GM18498 (cell line): ENCODE results near the gene ORC5.
"Not testable (repeated sequence)": the region's sequence is repeated elsewhere in the genome, so short reads cannot be mapped to it uniquely, and the experiment has no call there.

ENCODE experiments used
- ATAC-seq: cut with Tn5 transposase; IDR thresholded peaks from one replicate; pipeline ENCODE4 v1.9.1; 2021; ENCODE audit warnings: mild to moderate bottlenecking, moderate library complexity; ENCODE audit not compliant: unreplicated experiment

The ORC5 gene

DNA sequence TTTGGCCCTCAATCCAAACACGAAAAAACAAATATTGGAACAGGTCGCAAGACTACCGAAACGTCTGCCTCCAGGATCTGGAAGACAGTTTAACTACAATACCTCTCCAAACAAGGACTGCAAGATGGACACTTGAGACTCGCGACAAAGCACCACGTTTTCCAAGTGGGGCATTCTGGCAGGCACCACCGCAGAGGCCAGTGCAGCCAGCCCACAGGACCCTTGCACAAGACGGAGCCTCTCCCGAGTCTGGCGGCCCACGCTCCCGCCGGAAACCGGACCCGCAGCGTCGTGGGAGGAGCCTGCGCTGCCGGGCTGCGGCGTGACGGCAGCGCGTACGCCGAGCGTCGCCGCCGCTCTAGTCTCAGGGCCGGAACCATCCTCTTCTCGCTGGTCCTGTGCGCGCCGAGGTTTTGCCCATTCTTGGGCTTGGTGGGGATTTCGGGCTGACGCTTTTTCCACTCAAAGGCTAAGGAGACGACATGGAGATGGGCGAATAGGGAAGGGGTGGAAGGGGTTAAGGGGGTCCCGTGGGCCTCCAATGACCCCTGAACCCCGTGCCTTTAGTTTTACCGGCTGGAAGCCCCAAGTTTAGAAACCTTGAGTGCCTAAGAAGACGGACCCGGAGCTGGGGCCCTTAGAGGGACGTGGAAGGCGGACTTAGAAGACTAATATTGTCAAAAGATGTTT, at the start of gene ORC5:
Gene ORC5, minus strand, starts transcription at position 283 of the 690 bp plus-strand sequence. Its CDS starts 109 bp downstream, at position 174.
- ATAC-seq: peak; percentile 100

DNA sequence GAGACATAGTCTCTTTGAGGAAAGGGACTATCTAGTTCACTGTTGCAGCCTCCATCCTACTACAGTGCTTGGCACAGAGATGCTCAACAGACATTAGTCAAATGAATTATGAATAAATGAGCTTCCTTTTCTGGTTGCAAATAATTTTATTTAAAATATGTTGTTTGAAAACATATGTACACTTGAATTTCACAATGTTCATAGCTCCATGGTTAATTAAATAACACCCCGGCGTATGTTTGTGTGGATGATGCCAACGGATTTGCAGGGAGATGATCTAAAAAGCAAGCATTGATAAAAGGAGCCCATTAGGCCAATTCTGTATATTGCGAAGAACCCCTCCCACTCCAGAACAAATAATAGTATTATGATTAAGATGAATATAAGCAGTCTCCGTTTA, 47.8 kb upstream of the ORC5 start:
- no peak for ATAC-seq

DNA sequence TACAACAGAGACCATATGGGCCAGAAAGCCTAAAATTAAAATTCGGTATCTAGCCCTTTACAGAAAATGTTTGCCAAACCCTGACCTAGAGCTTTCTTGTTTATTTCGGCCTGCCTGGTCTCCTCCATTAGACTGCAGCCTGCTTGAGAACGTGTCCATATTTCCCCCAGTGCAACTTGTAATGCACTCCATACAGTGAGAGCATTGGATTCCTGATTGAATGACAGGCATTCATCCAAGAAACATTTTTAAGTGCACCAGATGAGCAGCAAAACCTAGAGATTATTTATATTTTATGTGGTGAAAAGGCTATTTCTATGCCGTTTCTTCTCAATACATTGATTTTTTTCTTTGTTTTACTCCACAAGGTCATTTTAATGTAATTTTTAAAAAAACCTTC, 47.4 kb upstream of the ORC5 start:
- no peak for ATAC-seq

DNA sequence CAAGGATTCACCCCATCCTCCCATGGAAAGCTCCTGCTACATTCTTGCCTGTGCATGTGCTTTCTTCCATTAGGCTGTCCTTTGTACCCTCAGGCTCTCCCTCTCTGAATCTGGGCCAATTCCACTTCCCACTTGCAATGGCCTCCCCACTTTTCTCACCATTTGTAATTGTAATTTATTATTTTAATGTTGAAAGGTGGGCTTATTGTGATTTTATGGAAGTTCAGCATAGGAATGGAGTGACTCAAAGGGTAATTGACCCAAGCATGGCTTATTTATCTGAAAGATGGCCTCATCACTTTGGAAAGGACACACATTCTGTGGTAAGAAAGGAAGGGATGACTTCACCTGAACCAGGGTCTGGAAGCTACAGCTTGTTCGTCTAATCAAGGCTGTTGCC, 46.9 kb upstream of the ORC5 start:
- ATAC-seq: no peak

DNA sequence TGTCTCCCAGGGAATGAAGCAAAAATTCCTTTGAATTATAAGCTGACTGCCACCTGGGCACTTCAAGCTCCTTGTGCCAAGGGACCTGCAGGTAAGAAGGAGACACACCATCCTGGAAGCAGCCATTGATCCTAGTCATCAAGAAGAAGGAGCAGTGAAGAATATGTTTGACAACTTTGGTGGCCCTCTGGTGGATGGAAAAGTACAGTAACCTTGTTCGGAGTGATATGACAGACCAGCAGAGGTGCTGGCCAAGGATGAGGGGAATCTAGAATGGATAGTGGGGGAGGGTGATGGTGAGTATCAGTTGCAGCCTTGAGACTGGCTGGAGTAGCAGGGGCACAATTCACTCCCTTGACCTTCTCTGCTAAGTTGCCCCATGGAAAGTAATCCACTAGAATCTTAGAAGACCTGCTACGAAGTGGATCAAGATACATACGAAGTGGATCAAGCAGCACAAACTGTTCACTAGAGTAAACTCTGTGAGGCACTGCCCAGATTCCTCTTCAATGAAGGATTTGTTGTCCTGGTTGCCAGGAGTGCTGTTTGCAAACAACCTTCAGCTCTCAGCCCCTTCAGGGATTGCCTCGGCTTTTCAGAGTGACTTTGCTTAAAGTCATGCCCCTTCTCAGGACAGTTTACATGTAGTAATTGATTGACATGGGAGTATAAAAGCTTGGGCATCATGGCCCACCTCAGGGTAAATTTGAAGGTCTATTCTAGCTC, 44.8 kb upstream of the ORC5 start:
- ATAC-seq: no peak

DNA sequence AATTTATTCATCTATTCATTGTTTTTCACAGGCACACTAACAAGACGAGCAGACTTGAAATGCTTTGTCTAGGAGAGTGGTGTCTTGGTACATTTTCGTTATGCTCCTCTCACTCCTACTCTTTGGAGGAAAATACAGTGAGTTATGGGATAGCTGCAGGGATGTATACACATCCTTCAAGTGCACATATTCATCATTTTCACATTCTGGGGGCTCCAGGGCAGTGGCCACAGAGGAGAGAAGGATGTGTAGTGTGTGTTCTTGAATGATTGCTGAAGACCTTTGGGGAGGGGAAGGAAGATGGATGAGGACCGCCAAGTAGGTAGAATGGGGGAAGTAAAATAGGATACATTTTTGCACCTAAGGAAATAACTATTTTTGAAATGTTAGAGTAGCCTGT, 34.8 kb upstream of the ORC5 start:
- ATAC-seq: no peak

DNA sequence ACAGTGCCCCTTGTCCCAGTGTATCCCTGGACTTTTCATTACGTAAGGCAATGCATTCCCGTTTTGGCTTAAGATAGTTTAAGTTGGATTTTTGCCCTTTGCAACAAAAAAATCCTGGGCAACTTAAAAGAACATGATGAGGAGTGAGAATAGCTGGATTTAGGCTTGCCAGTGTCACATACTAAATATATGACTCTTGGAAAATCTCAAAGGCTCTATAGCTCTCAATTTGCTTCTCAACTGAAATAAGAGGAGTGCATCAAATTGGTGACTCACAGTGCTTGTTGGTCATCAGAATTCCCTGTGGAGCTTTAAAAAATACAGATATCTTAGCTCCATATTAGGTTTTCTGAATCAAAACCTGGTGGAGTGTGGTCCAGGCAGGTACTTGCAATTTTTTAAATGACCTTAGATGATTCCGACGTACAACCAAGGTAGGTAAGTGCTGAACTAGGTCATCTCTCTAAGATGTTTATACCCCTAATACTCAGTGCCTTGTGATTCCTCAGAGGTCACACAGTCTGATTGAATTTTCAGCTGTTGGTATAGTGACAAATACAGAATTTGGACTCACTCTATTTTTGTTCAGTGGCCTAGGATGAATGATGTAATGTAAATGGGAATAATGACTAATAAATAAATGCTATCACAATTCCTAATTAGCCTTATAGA, 33.9 kb upstream of the ORC5 start:
- no peak for ATAC-seq

DNA sequence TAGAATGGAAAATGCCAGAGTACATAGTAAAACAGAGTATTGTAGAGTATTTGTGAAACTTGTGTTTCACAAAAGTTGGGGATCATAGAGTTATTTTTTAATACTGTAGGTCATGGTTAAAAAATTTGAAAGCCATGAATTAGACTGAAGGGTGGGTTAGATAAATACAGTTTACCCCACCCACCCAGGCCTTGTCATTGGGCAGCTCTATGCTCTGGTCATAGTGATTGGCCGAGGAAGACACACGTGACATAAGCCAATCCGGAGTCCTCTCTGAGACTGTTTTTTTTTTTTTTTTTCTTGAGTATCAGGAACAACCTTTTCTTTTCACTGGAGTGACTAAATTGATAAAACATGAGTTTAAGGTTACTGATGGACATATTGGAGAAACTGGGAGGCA, 33.3 kb upstream of the ORC5 start:
- no peak for ATAC-seq

DNA sequence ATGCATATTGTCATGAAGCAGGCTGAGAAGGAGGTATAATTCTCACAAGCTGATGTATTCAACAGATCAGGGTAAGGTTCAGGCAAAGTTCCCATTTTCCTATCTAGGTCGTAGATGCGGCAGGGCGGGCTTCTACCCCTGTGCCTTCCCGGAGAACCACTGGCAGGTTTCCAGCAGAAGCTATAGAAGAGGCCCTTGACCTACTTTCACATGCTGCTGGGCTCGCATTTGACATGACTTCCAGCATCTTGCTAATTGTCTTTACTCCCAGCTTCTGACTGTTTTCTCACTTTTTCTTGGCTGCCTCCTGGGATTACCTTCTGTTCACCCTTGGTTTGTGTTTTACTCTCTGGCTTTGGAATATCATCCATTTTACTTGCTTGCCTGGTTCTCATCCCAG, 32.6 kb upstream of the ORC5 start:
- no peak for ATAC-seq

DNA sequence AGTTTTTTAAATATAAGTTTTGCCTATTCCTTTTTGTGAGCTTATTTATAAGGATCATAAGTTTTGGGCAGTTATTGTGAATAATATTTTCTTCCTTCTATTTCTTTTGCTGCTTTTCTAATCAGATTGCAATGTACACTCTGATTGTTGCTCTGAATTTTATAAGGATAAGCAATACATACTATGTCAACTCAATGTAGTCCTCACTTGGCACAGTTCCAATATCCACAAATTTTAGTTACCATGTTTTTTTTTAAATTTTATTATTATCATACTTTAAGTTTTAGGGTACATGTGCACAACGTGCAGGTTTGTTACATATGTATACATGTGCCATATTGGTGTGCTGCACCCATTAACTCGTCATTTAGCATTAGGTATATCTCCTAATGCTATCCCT, 27.2 kb upstream of the ORC5 start:
- not testable (repeated sequence) for ATAC-seq

DNA sequence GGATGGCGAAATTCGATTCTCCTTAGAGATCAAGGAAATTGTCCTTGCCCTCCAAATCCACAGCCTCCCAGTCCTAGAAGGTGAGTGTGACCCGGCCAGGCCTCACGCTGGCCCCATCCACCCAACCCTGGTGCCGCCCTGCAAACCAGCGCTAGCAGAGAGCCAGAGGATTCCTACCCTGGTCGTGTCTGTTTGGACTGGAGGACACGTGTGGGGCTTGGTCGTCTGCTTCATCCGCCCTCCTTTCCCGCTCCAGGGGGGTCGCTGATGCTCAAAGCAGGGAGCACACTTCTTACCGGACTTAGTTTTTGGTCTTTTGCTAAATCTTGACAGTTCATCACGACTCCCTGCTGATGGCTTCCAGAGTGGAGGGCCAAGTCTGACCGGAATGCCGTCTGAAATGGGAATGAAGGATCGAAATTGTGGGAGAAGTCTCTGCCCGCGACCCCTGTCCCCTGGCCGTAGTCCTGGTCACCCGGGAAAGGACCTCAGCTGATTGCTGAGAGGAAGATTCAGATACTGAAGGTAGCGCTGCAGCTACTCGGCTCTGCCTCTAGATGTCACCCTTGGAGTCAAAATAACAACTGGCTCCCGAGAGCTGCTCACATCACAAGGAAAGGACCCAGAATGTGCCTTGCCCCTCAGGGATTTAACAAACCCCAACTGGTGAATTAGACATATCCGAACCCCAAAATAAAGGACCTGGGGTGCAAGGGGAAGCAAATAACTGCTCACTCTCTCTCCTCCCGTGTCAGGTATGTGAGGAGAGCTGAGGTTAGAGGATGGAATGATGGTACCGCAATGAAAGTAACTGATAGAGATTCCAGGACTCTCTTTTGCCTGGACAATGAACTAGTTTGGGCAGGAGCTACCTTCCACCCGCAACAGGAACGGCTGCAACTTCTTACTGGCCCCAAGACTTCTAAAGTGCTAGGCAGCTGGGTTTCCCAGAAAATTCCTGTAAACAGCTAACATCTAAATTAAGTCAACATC, 23.5 kb upstream of the ORC5 start:
- peak; percentile 96 for ATAC-seq

DNA sequence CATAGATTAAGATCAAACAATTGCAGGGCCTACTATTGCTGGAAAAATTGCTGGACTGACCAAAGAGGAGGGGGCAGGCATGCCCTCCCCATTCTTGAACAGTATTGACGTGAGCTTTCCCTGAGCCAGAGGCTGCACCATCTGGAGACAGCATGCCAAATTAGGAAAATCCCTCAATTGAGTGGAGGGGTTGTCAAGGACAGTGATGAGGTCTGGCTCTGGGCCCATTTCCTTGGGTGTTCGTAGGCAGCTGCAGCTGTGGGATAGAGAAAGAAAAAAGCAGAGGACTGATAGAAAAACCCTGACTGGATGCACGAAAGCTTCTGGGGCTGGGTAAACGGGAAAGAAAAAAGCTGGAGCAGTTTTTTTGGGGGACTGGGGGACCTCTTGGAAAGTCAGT, 22.8 kb upstream of the ORC5 start:
- ATAC-seq: no peak

DNA sequence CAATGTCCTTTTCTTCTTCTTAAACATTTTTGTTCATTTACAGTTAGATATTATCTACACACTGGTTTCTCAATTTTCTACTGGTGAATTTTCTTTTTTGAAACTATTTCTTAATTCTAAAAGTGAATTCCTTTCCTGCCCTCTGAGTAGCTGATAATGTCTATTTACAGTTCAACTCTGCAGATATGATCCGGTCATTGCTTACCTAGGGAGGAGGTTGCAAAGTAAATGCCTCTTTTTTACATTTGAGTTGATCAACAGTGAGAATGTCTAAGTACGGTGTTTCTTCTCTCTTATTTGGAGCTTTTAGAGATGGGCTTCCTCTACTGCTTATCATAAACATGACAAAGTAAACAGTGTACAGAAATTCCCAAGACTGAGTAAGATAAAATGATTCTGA, 20.6 kb upstream of the ORC5 start:
- no peak for ATAC-seq

DNA sequence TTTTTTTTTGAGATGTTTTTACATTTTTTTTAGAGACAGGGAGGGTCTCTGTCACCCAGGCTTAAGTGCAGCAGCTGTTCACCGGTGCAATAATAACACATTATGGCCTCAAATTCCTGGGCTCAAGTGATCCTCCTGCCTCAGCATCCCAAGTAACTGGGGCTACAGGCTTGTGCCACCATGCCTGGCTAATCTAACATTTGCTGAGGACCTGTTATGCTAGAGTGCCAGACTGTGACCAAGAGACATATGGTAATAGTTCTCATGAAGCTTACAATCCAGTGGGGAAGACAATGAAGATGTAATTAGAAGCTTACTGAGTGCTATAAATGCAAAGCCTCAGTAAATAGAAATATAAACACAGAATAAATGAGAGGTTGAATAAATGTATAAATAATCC, 17.6 kb upstream of the ORC5 start:
- no peak for ATAC-seq

DNA sequence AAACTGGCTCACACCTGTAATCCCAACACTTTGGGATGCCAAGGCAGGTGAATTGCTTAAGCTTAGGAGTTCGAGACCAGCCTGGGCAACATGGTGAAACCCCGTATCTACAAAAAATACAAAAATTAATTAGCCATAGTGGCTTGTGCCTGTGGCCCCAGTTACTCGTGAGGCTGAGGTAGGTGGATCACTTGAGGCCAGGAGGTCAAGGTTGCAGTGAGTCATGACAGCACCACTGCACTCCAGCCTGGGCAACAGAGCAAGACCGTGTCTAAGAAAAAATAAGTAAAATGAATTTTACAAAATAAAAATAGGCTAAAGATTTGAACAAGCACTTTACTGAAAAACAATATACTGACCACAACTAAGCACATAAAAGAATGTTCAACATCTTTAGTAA, 9.8 kb upstream of the ORC5 start:
- ATAC-seq: no peak

DNA sequence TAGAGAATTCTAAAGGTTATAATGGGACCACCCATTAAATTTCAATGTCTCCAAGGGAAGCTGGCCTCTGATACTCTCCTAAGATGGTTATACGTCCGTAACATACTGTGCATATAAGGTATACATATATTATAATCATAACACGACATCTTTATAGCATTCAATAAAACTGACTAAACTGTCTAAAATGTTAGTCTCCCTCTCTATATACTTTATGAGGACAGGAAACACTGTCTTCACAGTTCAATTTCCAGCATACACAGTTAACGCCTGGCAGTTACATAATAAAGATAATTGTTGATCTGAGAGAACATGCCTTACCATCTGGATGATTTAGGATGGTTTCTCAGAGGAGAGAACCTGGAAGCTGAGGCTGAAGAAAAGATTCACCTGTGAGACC, 1.2 kb upstream of the ORC5 start:
- ATAC-seq: no peak

DNA sequence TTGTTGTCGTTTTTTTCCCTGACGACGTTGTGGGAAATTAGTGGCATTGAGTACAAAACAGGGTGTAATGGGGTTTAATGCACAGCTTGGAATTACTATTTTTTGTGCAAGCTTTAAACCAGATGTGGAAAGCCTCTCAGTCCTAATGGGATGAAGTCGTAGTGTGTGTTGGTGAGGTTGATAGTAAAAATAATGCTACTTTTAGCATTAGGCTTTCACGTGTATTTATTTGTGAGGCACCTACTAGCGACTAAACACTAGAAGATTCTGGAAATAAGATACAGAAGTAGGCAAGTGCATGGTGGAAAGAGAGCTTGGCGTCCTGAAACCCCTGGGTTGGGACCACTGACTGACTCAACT, 588 bp upstream of the ORC5 start:
- peak; percentile 3 for ATAC-seq

DNA sequence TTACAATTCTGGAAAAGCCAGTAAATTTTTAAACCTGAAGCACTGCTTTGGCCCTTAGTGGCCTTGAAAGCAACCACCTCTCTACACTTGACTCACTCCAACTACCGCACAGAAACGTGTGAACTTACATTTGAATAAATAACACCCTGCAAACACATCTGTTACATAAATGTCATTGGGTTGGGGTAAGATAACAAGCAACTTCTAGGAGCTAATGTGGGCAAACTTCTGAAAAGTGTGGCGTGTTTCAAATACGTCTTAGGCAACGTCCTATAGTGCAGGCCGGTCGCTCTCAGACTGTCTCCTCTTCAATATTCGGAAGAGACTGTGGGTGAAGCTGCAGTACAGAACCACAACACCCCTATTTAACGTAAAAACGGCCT, 474 bp downstream of the ORC5 start:
- peak; percentile 36 for ATAC-seq

DNA sequence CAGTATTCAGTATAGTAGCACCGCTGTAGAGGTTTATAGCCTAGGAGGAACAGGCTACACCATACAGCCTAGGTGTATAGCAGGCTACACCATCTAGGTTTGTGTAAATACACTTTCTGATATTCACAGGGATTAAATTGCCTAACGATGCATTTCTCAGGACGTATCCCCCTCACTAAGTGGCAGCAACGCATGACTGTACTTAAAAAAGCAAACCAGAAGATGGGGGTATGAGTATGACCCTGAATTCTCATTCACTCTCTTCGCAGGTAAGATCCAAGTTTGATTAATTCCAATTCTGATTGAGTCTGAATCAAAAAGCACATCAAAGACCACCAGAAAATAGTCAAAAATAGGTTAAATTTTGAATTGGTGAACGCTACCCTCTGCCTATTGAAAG, 972 bp downstream of the ORC5 start:
- ATAC-seq: no peak

DNA sequence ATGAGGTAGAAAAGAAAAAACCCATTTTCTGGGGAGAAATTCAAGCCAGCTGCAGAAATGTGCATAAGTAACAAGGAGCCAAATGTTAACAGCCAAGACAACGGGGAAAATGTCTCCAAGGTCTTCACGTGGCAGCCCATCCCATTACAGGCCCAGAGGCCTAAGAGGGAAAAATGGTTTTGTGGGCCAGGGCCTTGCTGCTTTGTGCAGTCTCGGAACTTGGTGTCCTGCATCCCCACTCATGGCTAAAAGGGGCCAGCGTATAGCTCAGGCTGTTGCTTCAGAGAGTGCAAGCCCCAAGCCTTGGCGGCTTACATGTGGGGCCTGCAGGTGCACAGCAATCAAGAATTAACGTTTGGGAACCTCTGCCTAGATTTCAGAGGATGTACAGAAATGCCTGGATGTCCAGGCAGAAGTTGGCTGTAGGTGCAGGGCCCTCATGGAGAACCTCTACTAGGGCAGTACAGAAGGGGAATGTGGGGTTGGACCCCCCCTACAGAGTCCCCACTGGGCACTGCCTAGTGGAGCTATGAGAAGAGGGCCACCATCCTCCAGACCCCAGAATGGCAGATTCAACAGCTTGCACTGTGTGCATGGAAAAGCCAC, 9.0 kb downstream of the ORC5 start:
- ATAC-seq: no peak

DNA sequence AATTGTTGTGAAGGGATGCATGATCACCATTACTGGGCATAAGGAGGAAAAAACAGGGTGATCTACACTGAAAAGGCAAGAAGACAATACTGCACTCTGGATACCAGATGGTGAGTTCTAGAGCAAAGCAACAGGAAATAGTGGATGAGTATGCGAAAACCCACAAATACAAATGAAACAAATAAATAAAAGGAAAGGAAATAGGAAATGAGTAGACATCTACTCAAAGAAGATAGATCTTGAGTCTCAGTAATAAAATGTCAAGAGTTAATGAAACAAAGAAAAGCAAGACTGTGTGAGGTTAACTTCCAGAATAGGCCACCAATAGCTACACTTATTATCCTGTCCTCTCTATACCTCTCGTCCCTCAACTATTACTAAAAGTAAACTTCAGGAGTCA, 11.7 kb downstream of the ORC5 start:
- no peak for ATAC-seq
